GM21529 (cell line): Measurements from ENCODE around the gene C14orf180.

ENCODE experiments used
- ATAC-seq: cut with Tn5 transposase; IDR thresholded peaks from one replicate; pipeline ENCODE4 v1.9.1; 2021; ENCODE audit not compliant: unreplicated experiment

C14orf180 gene

DNA sequence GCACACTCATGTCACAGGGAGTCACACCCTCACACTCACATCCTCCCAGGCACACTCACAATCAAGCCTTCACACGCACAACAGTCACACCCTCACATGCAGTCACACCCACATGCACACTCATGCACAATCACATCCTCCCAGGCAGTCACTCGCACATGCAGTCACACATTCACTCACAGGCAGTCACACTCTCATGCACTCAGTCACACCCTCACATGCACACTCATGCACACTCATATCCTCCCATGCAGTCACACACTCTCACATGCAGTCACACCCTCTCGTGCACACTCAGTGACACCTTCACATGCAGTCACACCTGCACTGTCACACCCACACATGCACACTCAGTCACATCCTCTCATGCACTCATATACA is 12.7 kb downstream of the C14orf180 start:
- no peak for ATAC-seq

DNA sequence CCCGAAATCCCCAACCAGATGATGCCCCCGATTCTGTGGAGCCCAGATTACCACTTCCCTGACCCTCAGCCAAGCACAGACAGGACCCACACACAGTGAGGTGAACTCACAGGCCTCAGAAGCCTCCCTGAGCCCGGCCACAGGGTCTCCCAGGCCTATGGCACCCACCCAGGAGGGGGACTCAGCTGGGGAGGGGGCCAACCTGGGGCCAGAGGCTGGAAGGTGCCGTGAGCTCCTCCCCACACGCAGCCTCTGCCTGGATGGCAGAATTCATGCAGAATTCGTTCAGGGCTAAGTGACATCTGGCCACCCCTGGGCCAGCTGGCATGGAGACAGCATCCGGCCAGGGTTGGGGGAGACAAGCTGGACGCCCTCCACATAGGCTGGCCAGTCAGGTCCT is 13.2 kb downstream of the C14orf180 start:
- ATAC-seq, result no peak

GRCh38 chr14:104593241-104593701 is 13.7 kb downstream of the C14orf180 start:
- no peak for ATAC-seq

- ATAC-seq, result no peak
Observed at GRCh38 chr14:104593710-104594136, 14.2 kb downstream of the C14orf180 start.

DNA sequence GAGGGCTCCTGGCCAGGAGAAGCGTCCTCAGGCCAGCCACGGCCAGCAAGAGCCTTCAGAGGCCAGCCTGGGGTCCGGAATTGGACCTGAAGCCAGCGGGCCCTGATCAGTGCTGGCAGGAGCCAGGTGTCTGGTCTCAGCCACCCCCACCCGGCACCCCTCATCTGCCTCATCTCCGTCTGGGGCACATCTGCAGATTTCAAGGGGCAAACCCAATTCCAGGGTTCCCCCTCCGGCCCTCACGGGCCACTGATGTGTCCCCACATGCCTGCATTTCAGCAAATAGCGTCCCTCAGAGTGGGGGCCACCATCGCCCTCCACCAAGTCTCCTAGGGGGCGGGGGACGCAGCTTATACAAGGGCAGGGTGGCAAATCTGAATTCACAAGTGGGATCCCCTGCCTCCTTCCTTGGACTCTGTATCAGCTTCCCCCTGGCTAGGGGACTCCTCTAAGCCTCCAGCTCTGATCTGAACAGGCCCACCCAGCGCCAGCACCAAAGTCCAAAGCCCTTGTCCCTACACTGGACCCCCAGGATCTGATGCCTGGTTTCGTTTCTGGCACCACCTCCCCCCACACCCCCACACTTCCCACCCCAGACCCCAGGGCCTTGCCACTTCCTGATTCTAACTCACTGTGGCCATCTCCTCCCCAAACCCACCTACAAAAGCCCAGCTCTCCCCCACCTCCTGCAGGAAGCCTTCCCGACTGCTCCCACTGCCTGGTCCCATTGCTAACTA is 14.9 kb downstream of the C14orf180 start:
- ATAC-seq, result no peak

DNA sequence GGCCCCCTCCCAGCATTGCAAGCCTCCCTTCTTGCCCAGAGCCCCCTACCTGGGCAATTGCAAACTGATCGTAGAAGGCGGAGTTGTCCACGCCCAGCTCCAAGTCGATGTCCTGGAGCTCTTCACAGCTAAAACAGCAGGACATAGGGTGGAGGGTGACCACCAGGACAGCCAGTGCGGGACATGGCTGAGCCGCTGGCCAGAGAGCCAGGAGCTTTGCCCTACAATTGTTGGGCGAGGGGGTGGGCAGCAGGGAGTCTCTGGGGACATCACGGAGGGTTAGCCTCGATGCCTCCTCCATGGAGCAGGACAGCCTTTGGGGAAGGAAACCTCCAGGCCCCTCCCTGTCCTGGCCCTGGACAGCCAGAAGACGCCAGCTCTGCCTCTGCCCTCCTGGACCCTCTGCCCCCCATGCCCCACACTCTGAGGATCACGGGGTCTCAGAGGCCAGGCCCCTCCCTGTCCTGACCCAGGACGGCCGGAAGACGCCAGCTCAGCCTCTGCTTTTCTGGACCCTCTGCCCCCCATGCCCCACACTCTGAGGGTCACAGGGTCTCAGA is 15.6 kb downstream of the C14orf180 start:
- ATAC-seq, result no peak

GRCh38 chr14:104595911-104596450 is 16.4 kb downstream of the C14orf180 start:
- ATAC-seq, result no peak

DNA sequence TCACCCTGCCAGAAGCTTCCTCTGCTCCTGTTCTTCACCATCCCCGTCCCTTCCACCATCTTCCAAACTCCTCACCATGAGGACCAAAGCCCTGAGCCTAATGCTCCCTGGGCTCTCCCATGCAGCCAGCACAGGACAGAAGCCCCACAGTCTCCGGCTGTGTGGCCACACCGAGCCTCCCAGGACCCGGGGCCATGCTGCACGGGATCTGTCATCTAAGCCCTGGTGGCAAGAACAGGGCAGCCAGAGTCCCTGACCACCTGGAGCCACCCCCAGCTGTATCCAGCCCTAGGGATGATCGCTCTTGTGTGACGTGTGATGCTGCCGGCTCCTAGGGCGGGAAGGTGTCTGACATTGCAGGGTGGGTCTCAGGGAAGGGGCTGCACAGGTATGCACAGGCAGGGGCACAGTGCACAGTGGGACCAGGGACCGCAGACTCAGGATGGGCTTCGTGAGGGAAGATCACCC is 16.9 kb downstream of the C14orf180 start:
- ATAC-seq, result no peak

DNA sequence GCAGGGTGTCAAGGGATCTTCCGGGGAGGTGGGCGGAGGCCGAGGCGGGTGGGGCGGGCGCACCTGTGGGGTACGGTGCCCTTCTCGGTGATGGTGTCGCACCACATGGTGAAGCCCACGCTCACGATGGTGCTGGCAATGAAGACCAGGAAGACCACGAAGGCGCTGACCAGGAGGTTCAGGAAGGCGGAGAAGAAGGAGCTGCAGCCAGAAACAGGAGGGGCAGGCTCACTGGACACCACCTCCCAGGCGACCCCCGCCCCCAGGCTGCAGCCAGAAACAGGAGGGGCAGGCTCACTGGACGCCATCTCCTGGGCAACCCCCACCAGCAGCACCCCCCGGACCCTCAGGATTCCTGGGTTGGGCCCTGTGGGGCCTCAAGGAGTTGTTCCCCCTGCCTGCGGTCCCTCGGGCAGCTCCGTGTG is 17.4 kb downstream of the C14orf180 start:
- no peak for ATAC-seq

DNA sequence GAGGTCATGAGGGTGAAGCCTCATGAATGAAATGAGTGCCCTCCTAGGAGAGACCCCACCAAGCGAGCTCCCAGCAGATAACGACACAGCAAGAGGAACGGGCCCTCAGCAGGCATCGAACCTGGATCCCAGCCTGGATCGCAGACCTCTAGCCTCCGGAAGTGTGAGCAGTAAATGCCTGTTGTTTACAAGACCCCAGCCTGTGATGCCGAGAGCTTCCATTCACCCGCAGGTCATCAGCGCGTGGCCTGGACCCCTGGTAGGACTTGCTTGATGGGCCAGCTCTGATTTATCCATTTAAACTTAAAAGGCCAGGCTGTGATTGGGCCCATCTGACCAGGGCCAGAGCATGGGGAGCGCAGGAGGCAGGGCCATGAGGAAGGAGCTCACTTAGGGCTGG is 18.0 kb downstream of the C14orf180 start:
- ATAC-seq, result no peak

- no peak for ATAC-seq
Observed at GRCh38 chr14:104598039-104598909, 18.7 kb downstream of the C14orf180 start.

GRCh38 chr14:104598910-104599273 is 19.3 kb downstream of the C14orf180 start:
- ATAC-seq, result no peak

GRCh38 chr14:104599446-104599845 is 19.9 kb downstream of the C14orf180 start:
- ATAC-seq, result no peak

DNA sequence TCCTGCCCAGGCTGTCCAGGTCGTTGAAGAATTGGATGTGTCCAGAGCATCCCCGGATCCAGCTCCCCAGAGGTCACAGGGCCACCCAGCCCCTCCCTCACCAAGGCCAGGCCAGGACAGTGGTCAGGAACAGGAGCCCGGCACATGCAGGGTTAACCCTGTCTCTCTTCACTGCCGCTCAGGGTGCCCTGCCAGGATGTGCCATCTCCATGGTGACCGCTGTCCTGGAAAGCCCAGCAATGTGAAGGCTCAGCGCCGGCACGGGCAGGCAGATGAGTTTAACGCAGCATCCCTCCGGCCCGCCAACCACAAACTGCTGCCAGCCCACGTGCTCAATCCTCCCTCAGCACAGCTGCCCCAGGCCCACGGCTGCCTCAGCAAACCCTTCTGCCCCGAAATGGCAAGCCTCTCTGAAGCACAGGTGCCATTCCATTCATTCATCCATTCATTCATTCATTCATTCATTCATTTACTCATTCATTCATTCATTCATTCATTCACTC is 20.6 kb downstream of the C14orf180 start:
- ATAC-seq, result no peak

DNA sequence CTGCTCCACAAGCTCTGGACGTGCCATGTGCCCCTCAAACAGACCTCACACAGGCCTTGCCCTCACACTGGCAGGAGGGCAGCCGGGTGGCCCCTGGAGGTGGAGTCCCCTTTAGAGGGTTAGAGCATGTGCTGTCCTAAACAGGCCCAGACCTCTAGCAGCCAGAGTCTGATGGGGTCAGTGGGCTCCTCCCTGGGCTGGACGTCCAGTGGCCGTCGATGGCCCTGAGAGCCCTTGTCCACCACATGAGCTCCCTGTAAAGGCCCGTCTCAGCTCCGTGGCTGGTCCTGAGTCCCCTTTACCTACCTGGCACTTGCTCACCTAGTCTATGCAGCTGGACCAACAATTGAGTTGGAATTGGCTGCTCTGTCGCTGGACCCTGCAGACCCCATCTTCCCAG is 21.2 kb downstream of the C14orf180 start:
- ATAC-seq, result no peak

DNA sequence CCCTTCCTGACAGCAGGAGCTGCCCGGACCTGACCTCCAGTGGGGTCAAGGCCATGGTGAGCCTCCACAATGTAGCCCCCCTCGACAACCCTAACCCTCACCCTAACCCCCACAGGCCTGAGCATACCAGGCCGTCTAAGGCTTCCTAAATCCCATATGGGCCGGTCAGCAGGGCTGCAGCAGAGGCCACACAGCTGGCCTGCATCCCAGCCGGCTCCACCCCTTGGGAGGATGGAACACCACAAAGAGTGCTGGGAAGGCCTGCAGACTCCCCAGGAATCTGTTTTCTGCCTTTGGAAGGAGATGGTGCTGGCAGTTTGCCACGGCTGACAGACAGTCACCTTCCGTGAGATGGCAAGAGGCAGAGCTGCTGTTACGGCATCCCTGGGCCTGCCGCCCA is 22.2 kb downstream of the C14orf180 start:
- no peak for ATAC-seq

- no peak for ATAC-seq
Observed at GRCh38 chr14:104602315-104602932, 22.9 kb downstream of the C14orf180 start.

GRCh38 chr14:104602933-104603325 is 23.4 kb downstream of the C14orf180 start:
- no peak for ATAC-seq

DNA sequence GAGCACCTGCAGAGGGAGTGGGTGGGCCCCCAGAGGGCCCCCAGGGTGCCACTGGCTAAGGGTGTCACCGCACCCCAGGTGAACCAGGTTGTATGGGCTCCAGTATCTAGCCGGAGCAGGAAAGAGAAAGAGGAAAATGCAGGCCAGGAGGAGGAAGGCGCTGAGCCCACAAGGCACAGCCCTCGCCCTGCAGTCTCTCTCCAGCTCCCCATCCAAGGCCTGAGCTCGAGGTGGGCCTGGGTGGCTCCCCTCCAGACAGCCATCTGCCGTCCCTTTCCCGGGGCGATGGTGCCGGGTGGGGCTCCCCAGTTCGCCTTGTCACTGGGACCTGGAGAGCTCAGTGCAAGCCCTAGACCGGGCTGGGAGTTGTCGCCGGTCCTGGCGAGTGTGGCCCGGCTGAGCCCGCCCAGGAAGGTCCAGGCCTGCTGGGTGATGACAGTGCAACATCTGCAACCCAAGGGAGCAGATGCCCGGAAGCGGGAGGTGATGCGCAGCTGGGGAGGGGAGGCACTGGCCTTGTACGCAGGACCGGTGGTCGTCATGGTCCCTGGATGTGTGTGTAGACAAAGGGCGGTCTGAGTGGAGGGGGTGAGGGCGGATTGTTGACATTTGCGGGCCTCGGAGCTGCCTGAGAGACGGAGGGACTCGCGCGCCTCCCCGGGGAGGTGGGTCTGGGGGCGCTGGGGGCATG is 24.3 kb downstream of the C14orf180 start:
- no peak for ATAC-seq
